EH (cell line): Measurements from ENCODE around the gene ACER3.
"Not testable (repeated sequence)": the region's sequence is repeated elsewhere in the genome, so short reads cannot be mapped to it uniquely, and the experiment has no call there.

Source experiments
- DNase-seq: peaks from one replicate; pipeline ENCODE4 v3.0.0-alpha.2; 2015; ENCODE audit warnings: low read depth

The ACER3 gene

GRCh38 chr11:76836613-76837291 lies 24.0 kb upstream of the ACER3 start:
- DNase-seq: no peak

- DNase-seq: no peak
Measured at GRCh38 chr11:76837696-76838677, 22.7 kb upstream of the ACER3 start.

- peak; percentile 33 for DNase-seq
Measured at GRCh38 chr11:76838678-76839068, 22.0 kb upstream of the ACER3 start.

- DNase-seq: no peak
Measured at GRCh38 chr11:76839311-76839710, 21.4 kb upstream of the ACER3 start.

GRCh38 chr11:76841923-76842452 lies 18.7 kb upstream of the ACER3 start:
- DNase-seq: no peak

- DNase-seq: no peak
Measured at GRCh38 chr11:76843907-76844306, 16.8 kb upstream of the ACER3 start.

- DNase-seq: no peak
Measured at GRCh38 chr11:76844511-76844910, 16.2 kb upstream of the ACER3 start.

GRCh38 chr11:76845069-76845468 lies 15.6 kb upstream of the ACER3 start:
- no peak for DNase-seq

- DNase-seq: no peak
Measured at GRCh38 chr11:76846441-76846840, 14.3 kb upstream of the ACER3 start.

GRCh38 chr11:76849376-76849775 lies 11.3 kb upstream of the ACER3 start:
- no peak for DNase-seq

- no peak for DNase-seq
Measured at GRCh38 chr11:76850130-76850529, 10.6 kb upstream of the ACER3 start.

GRCh38 chr11:76850815-76851214 lies 9.9 kb upstream of the ACER3 start:
- DNase-seq: peak; percentile 10

GRCh38 chr11:76854709-76855108 lies 6.0 kb upstream of the ACER3 start:
- DNase-seq: no peak

GRCh38 chr11:76855670-76856069 lies 5.0 kb upstream of the ACER3 start:
- DNase-seq: not testable (repeated sequence)

GRCh38 chr11:76856106-76856505 lies 4.6 kb upstream of the ACER3 start:
- peak; percentile 15 for DNase-seq

GRCh38 chr11:76856571-76856970 lies 4.1 kb upstream of the ACER3 start:
- DNase-seq: no peak

GRCh38 chr11:76857781-76858410 lies 2.8 kb upstream of the ACER3 start:
- no peak for DNase-seq

- DNase-seq: no peak
Measured at GRCh38 chr11:76859708-76860227, 950 bp upstream of the ACER3 start.

GRCh38 chr11:76861490-76861953 lies 804 bp downstream of the ACER3 start:
- DNase-seq: peak; percentile 7

GRCh38 chr11:76862794-76863193 lies 2.1 kb downstream of the ACER3 start:
- DNase-seq: not testable (repeated sequence)

- DNase-seq: no peak
Measured at GRCh38 chr11:76863196-76863777, 2.6 kb downstream of the ACER3 start.
